D721Med (cell line): Measurements from ENCODE around the gene PRMT3.
"Not testable (repeated sequence)": the region's sequence is repeated elsewhere in the genome, so short reads cannot be mapped to it uniquely, and the experiment has no call there.

Source experiments
- DNase-seq: peaks from one replicate; pipeline ENCODE4 v3.0.0; 2011; ENCODE audit warnings: low spot score; ENCODE audit not compliant: insufficient read length
- FAIRE-seq: peaks from 2 replicates; lab custom pipeline; 2011; peaks lifted over from hg19 to GRCh38; lab: Jason Lieb, UNC
- CTCF ChIP-seq: IDR thresholded peaks from 2 replicates; pipeline ENCODE4 v1.5.1; 2012; ENCODE audit warnings: mild to moderate bottlenecking, control low read depth; ENCODE audit not compliant: insufficient read depth; ENCODE audit errors: missing control alignments

Gene PRMT3

GRCh38 chr11:20474176-20474881, 86.8 kb downstream of the PRMT3 start:
- TF ChIP-seq CTCF, result no peak
- FAIRE-seq (no peak), DNase-seq (no peak)

- FAIRE-seq (no peak), DNase-seq (no peak)
- TF ChIP-seq CTCF, result no peak
Observed at GRCh38 chr11:20474882-20475517, 87.5 kb downstream of the PRMT3 start.

GRCh38 chr11:20477418-20478090, 90.0 kb downstream of the PRMT3 start:
- DNase-seq (no peak), FAIRE-seq (no peak)
- no peak for TF ChIP-seq CTCF

GRCh38 chr11:20479513-20479912, 92.0 kb downstream of the PRMT3 start:
- TF ChIP-seq CTCF, result no peak
- no peak for DNase-seq
- FAIRE-seq, result no peak

GRCh38 chr11:20483931-20484330, 96.4 kb downstream of the PRMT3 start:
- DNase-seq (no peak), FAIRE-seq (no peak)
- no peak for TF ChIP-seq CTCF

- not testable (repeated sequence) for FAIRE-seq, DNase-seq
Observed at GRCh38 chr11:20484416-20484815, 96.9 kb downstream of the PRMT3 start.

- TF ChIP-seq CTCF, result no peak
- FAIRE-seq (peak; percentile 73), DNase-seq (no peak)
Observed at GRCh38 chr11:20488352-20488751, 100.8 kb downstream of the PRMT3 start.
